Brain pericyte (primary cell): ENCODE results near the gene HERC4.
A peak's percentile ranks its signal among the peaks of the same experiment; 100 is the strongest.

Source experiments
- DNase-seq: peaks from one replicate; pipeline ENCODE4 v3.0.0-alpha.2; 2012; ENCODE audit warnings: low read depth, low spot score

HERC4 gene

GRCh38 chr10:67959839-67960476 is 115.1 kb downstream of the HERC4 start:
- no peak for DNase-seq

DNA sequence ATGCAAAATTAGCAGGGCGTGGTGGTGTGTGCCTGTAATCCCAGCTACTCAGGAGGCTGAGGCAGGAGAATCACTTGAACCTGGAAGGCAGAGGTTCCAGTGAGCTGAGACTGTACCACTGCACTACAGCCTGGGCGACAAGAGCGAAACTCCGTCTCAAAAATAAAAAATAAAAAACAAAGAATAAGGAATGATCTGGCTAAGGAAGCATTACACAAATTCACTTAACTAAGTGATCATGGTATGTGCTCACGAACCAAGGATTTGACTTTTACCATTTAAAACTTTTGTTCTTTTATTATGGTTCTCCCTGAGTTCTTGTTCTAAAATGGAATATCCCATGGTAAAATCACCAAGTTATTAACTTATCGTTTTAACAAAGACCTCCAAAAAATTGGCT is 119.5 kb downstream of the HERC4 start:
- no peak for DNase-seq

GRCh38 chr10:67943917-67944316 is 131.2 kb downstream of the HERC4 start:
- no peak for DNase-seq

- no peak for DNase-seq
Measured at GRCh38 chr10:67936416-67936815, 138.7 kb downstream of the HERC4 start.

DNA sequence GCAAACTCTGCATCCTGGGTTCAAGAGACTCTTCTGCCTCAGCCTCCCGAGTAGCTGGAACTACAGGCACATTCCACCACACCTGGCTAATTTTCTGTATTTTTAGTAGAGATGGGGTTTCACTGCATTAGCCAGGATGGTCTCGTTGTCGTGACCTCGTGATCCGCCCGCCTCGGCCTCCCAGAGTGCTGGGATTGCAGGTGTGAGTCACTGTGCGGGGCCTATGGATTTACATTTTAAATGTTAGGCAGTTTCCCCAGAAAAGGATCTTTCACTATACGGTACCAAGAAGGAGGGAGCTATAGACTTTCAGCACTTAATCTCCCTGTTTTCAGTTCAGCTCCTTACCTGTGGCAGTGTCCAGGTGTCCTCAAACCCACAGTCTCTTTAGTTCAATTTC is 139.9 kb downstream of the HERC4 start:
- DNase-seq, result no peak

GRCh38 chr10:67934336-67934735 is 140.7 kb downstream of the HERC4 start:
- no peak for DNase-seq

- no peak for DNase-seq
Measured at GRCh38 chr10:67933199-67933598, 141.9 kb downstream of the HERC4 start.

DNA sequence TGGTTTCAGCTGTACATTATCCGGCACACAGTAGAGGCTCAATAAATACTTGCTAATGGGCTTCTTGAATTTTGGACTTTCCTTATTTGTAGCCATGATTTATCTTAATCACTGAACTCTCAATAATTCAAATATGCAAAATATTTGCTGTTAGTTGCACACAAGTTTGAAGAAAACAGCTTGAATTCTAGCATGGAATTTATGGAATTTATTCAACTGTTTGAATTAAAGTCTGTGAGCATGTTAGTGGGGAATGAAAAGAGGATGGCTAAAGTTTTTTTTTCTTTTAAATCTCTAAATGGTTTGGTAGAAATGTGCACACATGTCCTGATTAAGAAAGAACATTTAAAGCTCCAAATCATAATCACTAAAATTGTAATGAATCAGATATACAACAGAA is 148.1 kb downstream of the HERC4 start:
- DNase-seq, result no peak

GRCh38 chr10:67925449-67926005 is 149.6 kb downstream of the HERC4 start:
- DNase-seq, result no peak

- no peak for DNase-seq
Measured at GRCh38 chr10:67924136-67924535, 150.9 kb downstream of the HERC4 start.

- DNase-seq, result no peak
Measured at GRCh38 chr10:67923551-67923950, 151.5 kb downstream of the HERC4 start.

- no peak for DNase-seq
Measured at GRCh38 chr10:67921065-67921464, 154.0 kb downstream of the HERC4 start.

DNA sequence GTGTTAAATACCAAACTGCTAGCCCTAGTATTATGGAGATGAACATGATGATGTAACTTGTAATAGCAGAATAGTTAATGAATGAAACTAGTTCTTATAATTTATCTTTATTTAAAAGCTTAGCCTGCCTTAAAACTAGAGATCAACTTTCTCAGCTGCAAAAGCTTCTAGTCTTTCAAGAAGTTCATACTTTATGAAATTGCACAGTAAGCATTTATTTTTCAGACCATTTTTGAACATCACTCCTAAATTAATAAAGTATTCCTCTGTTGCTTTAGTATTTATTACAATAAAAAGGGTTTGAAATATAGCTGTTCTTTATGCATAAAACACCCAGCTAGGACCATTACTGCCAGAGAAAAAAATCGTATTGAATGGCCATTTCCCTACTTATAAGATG is 157.4 kb downstream of the HERC4 start:
- DNase-seq, result no peak

DNA sequence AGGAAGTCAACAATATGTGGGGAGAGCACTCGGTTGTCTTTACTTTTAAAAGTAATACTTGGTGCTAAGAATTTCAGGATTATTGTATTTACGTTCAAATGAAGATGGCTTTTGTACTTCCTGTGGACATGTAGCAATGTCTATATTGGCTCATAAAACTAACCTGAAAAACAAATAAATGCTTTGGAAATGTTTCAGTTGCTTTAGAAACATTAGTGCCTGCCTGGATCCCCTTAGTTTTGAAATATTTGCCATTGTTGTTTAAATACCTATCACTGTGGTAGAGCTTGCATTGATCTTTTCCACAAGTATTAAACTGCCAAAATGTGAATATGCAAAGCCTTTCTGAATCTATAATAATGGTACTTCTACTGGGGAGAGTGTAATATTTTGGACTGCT is 157.9 kb downstream of the HERC4 start:
- DNase-seq, result no peak

- DNase-seq, result no peak
Measured at GRCh38 chr10:67914777-67915340, 160.2 kb downstream of the HERC4 start.

DNA sequence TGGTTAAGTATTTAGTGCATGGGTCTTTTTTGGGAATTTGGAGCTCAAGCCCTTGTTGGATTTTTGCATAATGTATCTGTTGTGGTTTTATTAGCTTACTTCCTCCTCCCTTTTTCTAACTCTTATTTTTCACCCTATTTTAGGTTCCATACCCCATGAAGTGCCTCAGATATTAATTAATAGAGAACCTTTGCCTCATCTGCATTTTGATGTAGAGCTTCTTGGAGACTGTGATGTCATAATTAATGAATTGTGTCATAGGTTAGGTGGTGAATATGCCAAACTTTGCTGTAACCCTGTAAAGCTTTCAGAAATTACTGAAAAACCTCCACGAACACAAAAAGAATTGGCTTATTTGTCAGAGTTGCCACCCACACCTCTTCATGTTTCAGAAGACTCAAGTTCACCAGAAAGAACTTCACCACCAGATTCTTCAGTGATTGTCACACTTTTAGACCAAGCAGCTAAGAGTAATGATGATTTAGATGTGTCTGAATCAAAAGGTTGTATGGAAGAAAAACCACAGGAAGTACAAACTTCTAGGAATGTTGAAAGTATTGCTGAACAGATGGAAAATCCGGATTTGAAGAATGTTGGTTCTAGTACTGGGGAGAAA is 162.6 kb downstream of the HERC4 start:
- DNase-seq, result no peak

DNA sequence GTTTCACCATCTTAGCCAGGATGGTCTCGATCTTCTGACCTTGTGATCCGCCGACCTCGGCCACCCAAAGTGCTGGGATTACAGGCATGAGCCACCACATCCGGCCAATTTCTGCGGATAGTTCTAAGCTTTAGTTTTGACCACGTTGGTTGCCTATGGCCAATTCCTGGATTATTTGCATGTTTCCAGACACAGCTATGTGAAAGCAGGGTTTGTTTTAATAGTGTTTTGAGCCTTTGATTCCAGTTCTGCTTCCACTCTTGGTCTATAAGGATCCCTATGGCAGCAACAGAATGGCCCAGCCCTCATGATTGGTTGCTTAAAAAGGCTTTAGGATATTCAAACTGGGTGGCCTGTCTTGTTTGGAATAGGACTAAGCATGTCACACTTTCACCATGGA is 171.5 kb downstream of the HERC4 start:
- DNase-seq, result no peak

- no peak for DNase-seq
Measured at GRCh38 chr10:67893637-67894036, 181.4 kb downstream of the HERC4 start.

- DNase-seq, result no peak
Measured at GRCh38 chr10:67884842-67885670, 190.0 kb downstream of the HERC4 start.

DNA sequence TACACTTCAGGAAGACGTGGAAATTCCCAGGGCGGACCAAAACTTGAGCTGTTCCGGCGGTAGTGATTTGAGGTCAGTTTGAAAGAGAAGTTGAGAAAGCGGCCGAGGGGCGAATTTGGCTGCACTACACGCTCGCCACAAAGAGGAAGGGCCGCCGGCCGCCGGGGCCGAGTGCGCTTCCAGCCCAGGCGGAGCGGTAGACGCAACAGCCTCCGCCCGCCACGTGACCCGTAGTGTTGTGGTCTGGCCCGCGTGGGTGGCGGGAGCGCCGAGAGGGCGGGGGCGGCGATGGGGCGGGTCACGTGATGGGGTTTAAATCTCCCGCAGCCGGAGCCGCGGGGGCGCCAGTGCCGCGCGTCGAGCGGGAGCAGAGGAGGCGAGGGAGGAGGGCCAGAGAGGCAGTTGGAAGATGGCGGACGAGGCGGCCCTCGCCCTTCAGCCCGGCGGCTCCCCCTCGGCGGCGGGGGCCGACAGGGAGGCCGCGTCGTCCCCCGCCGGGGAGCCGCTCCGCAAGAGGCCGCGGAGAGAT is 190.7 kb downstream of the HERC4 start, which contains the start of gene SIRT1:
SIRT1 (plus strand) TSS at position 344 of the 529 bp plus-strand sequence; CDS start at position 410, 66 bp downstream.
- peak; percentile 82 for DNase-seq

- DNase-seq, result no peak
Measured at GRCh38 chr10:67883710-67884312, 191.3 kb downstream of the HERC4 start.
